GM19099 (cell line): ENCODE data around the gene PDZK1IP1.

ENCODE experiments used
- POLR2A ChIP-seq: IDR thresholded peaks from 3 replicates; pipeline ENCODE4 v1.6.1; 2011; ENCODE audit warnings: low read depth; ENCODE audit not compliant: insufficient read length; ENCODE audit errors: extremely low read depth

Gene PDZK1IP1, protein sequence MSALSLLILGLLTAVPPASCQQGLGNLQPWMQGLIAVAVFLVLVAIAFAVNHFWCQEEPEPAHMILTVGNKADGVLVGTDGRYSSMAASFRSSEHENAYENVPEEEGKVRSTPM

DNA sequence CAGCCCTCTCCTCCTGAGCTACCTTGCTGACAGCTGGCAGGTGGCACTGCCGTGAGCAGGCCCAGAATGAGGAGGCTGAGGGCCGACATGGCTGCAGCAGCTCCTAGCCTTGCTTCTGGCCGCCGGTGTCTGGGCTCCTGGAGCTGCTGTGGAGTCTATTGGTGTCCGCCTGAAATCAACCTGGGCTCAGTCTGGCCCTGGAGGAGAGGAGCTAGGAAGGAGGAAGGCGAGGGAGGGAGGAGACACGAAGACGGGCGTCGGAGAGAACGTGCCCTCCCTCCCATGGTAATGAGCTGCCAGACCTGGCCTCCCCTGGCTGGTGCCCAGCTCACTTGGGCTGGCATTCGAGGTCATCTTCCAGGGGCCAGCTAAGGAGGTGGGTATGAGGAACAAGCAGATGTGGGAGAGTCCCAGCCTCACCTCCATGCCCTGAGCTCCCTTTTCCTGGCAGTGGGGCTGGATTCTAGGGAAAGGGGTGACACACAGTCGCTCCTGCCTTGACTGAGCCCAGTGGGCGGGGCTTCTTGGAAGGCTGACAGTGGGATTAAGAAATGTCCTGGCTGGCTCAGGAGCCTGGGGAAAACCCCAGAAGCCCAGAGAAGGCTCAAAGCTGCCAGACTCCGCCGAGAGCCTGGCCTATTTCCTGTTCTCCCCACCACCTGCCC is at the start of gene PDZK1IP1:
TSS of gene PDZK1IP1 (minus strand) at position 193 of the 665 bp plus-strand sequence. CDS start at position 89, 104 bp downstream.
- no peak for TF ChIP-seq POLR2A

DNA sequence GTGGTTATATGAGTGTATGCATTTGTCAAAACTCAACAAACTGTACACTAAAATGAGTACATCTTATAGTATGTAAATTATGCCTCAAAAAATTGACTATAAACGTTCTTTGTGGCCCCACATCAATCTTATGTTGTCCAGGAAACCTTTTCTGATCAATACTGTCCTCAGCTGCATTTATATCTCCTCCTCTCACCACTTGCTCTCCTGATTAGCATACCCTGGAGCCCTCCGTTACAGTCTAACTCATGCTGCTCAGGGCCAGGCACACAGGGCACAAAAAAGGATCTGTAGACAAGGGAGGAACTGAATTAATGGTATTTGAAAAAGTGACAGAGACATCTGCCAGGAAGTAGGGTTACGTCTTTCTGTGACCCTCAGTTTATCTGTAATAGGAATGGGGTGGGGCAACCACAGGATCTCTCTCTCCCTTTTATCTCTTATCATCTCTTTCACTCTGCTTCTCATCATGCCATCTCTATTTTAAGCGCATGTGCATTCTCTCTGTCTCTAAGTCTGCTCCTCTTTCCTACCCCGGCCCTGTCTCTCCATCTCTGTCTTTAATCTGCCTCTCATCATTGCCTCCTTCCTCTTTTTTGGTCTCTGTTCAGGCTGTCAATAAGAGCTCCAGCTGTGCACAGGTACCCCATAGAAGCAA is 49.2 kb upstream of the PDZK1IP1 start:
- no peak for TF ChIP-seq POLR2A

DNA sequence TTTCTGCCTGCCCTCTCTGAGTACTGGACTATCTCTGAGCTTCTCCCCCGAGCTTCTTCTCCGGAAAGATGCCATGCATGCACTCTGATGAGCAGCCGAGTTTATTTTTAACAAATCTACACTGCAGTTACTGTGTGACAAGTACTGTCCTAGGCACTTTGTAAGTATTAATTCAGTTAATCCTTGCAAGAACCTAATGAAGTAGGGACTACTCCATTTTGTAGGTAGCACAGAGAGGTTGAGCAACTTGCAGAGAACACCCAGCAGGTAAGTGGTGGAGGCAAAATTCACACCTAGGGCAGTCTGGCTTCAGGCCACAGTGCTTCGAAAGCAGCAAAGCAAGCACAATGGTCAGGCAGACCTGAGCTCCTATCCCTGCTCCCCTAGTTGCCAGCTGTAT is 46.0 kb upstream of the PDZK1IP1 start:
- no peak for TF ChIP-seq POLR2A

DNA sequence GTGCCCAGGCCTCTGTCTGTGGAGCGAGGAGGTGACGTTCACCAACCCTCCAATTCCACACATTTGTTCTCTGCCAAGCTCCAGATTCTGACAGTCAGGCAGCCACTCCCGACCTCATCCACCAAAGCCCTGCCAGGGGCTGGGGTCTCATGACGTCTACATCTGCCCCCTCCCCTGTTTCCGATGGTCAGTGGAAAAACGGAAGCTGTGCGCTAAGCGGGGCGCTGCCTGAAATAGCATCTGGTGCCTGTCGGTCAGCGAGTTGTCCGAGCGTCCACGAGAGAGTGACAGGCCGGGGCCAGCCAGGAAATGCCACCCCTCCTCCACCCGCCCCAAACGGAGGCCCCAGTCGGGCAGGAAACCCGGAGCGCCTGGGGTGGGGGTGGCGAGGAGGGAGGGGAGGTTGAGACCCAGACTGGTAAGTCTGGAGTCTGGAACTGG is 45.4 kb upstream of the PDZK1IP1 start:
- TF ChIP-seq POLR2A, result no peak

DNA sequence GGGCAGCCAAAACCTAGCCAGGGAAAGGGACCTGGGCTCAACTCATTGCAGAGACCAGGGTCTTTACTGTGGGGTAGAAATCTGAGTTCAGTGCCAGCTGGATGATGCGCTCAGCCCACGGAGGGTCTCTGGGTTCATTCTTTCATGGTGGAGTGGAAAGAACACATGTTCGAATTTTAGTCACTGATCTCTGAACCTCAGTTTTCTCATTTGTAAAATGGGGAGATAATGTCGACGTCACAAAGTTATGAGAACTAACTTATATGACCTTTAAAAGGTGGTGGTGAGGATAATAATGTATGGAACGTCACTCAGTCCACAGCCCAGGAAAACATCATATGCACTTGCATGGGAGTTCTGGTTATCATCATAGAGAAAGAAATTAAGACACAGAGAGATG is 43.4 kb upstream of the PDZK1IP1 start:
- TF ChIP-seq POLR2A, result no peak

DNA sequence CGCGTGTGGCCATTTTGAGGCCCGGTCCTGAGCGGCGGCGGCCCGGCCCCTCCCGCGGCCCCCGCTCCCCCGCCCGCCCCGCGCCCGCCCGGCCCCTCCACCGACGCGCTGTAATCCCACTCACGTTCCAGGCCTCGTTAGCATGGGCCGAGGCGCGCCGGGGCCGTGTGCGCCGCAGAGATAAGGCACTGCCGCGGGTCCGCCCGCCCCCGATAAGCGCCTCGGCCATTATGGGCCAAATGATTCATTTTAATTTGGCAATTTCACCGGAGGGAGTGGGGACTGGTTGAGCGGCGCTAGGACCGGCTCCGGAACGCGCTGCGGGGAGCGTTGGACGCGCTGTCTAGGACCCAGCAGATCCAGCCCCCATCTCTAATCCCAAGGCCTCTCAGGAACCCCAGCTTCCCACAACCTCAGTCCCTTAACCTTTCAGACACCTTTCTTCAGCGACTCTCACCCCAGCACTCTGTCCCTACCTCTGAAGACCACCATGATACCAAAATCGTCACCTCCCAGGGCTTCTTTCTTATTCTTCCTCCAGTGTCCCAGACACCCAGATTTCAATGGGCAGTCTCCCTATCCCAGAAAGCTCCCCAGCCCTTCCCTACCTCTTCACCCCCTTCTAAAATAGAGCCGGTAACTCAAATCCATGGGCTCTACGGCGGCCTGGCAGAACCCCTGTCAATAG is 42.5 kb upstream of the PDZK1IP1 start, which contains the start of gene TAL1:
TSS of gene TAL1 (minus strand) at position 39 of the 688 bp plus-strand sequence. CDS start 6,337 bp downstream, outside the sequence.
- TF ChIP-seq POLR2A, result no peak

DNA sequence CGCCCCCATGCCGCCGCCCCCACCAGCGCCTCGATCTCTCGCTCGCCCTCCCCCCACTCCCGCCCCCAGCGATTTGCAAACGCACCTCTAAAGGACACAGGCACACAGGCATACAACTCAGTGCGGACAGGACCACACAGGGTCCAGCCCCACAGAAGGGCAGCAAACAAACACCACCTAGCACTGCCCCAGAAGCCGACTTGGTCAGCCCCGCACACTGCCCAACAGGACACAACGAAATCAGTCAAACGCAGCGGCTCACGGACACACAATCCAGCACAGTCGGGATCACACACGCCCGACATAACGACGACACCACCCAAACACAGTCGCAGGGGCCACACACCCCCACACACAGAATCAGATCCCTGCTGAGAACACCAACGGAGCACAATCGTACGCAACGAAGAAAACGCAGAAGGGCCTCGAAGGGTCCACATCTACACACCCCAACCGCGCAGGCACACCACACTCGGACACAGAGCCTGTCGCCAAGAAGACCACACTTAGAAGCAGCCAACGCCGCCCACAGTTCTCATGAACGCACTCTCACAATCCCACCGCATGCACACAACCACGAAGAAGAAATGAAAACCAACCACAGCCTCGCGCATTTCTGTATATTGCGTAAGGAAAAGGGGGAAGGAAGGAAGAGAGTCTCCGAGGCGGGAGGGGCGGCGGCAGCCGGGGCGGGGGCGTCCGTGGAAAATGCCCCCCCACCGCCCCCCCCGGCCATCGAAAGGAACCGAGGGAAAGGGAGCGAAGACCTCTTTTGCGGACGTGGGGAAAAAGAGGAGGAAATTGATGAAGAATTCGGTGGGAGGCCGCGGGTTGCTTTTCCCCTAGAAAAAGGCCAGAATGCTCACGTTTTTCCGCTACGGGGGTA is 41.7 kb upstream of the PDZK1IP1 start:
- no peak for TF ChIP-seq POLR2A

DNA sequence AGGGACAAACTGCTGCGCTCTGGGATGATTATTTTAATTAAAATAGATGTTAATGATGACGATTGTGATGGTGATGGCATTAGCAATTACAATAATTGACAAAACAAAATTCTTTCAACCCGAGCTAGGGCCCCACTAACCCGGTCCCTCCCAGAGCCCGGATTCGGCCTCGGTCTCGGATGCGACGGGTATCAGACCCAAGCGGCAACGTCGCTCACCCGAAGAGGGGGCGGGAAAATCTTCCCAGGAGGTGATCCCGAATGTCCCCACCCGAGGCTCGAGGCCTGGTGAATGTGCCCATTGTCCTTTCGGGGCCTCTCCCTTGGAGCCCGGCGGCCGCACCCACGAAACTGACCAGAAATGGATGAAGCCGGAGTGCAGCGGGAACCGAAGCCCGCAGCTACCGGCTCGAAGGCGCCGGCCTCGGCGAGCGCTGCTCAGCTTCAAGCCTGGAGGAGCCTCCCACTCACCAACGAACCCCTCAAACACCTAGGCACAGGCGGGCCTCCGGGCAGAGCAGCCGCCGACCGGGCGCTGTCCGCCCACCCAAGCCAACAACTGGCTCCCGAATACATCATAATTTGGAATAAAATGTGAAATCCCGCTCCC is 41.0 kb upstream of the PDZK1IP1 start:
- no peak for TF ChIP-seq POLR2A

DNA sequence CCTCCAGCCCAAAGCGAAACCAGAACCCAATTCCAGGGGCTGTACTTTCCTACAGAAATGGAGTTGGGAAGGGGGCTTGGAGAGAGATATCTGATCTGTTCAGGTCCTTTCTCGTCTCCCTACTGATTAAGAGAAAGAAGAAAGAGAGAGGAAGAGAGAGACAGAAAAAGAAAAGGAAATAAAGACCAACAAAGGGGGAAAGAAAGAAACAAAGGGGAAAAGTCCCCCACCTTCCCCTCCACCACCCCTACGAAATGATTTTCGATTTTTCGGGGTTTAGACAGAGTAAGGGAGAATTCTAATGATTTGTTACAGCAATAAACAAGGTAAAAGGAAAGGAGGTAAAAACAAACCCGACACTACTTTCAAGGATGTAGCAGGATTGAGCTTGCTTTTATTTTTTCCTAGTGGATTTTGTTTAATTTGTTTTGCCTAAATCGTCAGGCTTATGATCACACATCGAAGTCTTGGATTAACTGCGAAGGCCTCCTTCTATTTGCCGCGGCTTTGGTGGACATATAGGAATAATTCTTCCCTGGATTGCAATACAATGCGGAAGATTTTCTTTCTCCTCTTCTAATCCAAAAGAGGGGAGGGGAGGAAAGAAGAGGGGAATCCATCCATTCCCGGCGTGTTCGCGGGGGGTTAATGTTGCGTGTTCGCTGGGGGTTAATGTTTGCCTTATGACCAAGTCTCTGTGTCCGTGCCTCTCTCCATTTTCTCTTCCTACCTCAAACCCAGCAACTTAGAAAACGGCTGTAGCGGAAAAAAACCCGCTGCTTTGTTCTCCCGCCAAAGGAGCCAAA is 40.3 kb upstream of the PDZK1IP1 start:
- no peak for TF ChIP-seq POLR2A

DNA sequence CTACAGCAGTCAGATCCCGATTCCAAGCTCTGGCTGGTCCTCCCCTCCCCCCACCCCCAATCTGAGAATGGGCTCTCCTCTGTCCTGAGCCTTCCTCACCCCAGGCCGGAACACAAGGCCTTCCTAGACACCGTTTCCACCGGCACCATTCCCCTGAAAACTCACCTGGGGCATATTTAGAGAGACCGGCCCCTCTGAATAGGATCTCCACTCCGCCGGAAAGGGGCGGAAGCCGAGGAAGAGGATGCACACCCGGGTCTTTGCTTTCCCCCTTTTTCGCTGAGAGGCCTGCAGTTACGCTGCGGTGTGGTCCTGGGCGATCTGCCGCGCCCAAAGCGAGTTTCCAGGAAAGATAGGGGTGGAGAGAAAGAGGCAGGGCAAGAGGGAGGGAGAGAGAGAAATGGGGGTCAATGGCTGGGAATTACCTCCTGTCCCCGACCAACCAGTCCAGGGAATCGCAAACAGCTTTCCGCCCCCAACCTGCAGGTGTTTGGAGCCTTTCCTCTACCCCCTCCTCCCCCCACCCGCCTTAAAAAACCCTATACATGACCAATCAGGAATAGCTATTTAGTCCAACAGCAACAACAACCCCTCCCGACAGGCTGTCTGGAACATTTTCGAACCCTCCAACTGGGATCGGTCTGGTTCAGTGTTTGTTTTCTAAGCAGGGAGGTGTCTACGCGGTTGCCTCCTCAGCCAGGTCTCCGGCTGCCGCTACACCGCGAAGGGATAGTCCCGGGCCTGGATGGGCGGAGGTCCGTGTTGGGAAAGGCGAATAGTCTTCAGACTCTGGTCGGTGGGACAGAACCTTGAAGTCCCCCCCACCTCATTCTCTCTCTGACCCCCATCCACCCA is 39.4 kb upstream of the PDZK1IP1 start:
- no peak for TF ChIP-seq POLR2A

DNA sequence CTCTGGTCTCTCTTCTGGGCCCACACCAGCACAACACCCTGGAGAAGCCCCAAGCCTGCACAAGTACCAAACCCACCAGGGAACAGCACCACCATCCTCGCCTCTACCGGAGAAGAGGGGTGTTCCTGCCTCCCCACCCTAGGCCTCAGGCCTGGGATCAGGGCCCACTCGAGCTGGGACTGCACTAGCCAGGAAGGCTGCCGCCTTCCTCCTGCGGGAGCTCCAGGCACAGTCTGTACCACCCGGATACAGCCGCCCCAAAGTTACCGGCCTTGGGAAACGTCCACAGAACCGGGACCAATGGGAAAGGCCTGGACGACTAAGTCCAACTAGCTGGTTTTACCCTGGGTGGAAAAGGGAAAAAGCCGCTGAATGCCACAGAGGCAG is 38.8 kb upstream of the PDZK1IP1 start:
- TF ChIP-seq POLR2A, result no peak
